H4 (cell line): Measurements from ENCODE around the gene CISD3. TPM values are rescaled to one million over a fixed set of nuclear protein-coding genes. Genes with fewer than 3 reads are reported as not detected.

ENCODE experiments used
- DNase-seq: peaks from one replicate; pipeline ENCODE4 v3.0.0-alpha.2; 2015; ENCODE audit warnings: low spot score
- total RNA-seq: library from RNA; depleted of rRNA; stranded (reverse); fragments of >200 nt; shearing (Covaris generic); gene quantifications from 2 replicates; pipeline ENCODE4 v1.2.3, GENCODE V29; 2014

The CISD3 gene
- total RNA-seq, 1 experiment from 2014 or later: 6.7 TPM

GRCh38 chr17:38727736-38728135, 2.4 kb upstream of the CISD3 start:
- DNase-seq: no peak

- DNase-seq: no peak
Observed at GRCh38 chr17:38728290-38728831, 1.8 kb upstream of the CISD3 start.

- no peak for DNase-seq
Observed at GRCh38 chr17:38729368-38729885, 714 bp upstream of the CISD3 start.

- peak; percentile 67 for DNase-seq
Observed at GRCh38 chr17:38730526-38731379, 612 bp downstream of the CISD3 start.

GRCh38 chr17:38731526-38732294, 1.6 kb downstream of the CISD3 start:
- DNase-seq: no peak

- no peak for DNase-seq
Observed at GRCh38 chr17:38732376-38733281, 2.5 kb downstream of the CISD3 start.

GRCh38 chr17:38733282-38733981, 3.3 kb downstream of the CISD3 start:
- DNase-seq: no peak

- DNase-seq: no peak
Observed at GRCh38 chr17:38733982-38734973, 4.1 kb downstream of the CISD3 start.

GRCh38 chr17:38735161-38735997, 5.2 kb downstream of the CISD3 start:
- DNase-seq: no peak

GRCh38 chr17:38738007-38738662, 8.0 kb downstream of the CISD3 start:
- no peak for DNase-seq

GRCh38 chr17:38738686-38739085, 8.5 kb downstream of the CISD3 start:
- DNase-seq: no peak

- DNase-seq: no peak
Observed at GRCh38 chr17:38739305-38739704, 9.2 kb downstream of the CISD3 start.

- DNase-seq: no peak
Observed at GRCh38 chr17:38740044-38740443, 9.9 kb downstream of the CISD3 start.

GRCh38 chr17:38740806-38741205, 10.7 kb downstream of the CISD3 start:
- no peak for DNase-seq

- no peak for DNase-seq
Observed at GRCh38 chr17:38741461-38741860, 11.3 kb downstream of the CISD3 start.

GRCh38 chr17:38741921-38742410, 11.8 kb downstream of the CISD3 start:
- no peak for DNase-seq

GRCh38 chr17:38742411-38743308, 12.5 kb downstream of the CISD3 start:
- no peak for DNase-seq
